T-cell (primary cell): Measurements from ENCODE around the gene DCBLD2. TPM values are rescaled to one million over a fixed set of nuclear protein-coding genes. Genes with fewer than 3 reads are reported as not detected.

Experiments used
- ATAC-seq, 4 experiments: fragments of 200-7000 bp in 3 of 4; fragments of 150-1000 bp in 1 of 4; cut with Tn5 transposase; replicated peaks in 1 of 4; 1 replicate in 3 of 4; 2 replicates in 1 of 4; pipeline ENCODE4 v1.10.0; 2021; ENCODE audit warnings: moderate library complexity in 3 of 4, mild to moderate bottlenecking in 2 of 4, moderate number of reproducible peaks in 1 of 4
- CTCF ChIA-PET, 2 donors: fragments of 300-600 bp; sonication (Branson Sonifier 250); formaldehyde crosslinking; loops; one replicate each; lab custom pipeline; 2022; ENCODE audit warnings: antibody characterized with exemption in 2 of 2; lab: Charles Lee
- POLR2A ChIA-PET, 2 donors: fragments of 300-600 bp; sonication (Branson Sonifier 250); formaldehyde crosslinking; loops; one replicate each; lab custom pipeline; 2022; ENCODE audit warnings: antibody characterized with exemption in 2 of 2; lab: Charles Lee
- DNase-seq, 35 experiments: peaks; one replicate each; pipeline versions ENCODE4 v3.0.0 to v3.0.0-alpha.2; 2013 to 2023
- H3K27ac ChIP-seq: one replicate; pipeline ENCODE4 v1.5.1; 2013; ENCODE audit warnings: low read length
- H3K27me3 ChIP-seq, 2 experiments: replicated peaks in 1 of 2; 1 replicate in 1 of 2; 2 replicates in 1 of 2; pipeline versions ENCODE4 v1.6.1 to v1.7.0; 2013; ENCODE audit warnings: low read length in 1 of 2, mixed read lengths in 1 of 2; ENCODE audit not compliant: control insufficient read depth in 2 of 2, insufficient read depth in 2 of 2; ENCODE audit errors: extremely low read depth in 1 of 2
- H3K36me3 ChIP-seq, 2 donors: 1 replicate in 1 of 2; 2 replicates in 1 of 2; pipeline versions ENCODE4 v1.6.1 to v1.7.0; 2013; ENCODE audit warnings: low read length in 1 of 2; ENCODE audit not compliant: control insufficient read depth in 2 of 2, insufficient read depth in 1 of 2; ENCODE audit errors: extremely low read depth in 1 of 2
- H3K4me1 ChIP-seq, 2 experiments: 1 replicate in 1 of 2; 2 replicates in 1 of 2; pipeline versions ENCODE4 v1.6.1 to v1.7.0; 2013; ENCODE audit warnings: low read length in 2 of 2, mixed read lengths in 1 of 2; ENCODE audit not compliant: insufficient read depth in 2 of 2, control insufficient read depth in 1 of 2; ENCODE audit errors: extremely low read depth in 1 of 2
- H3K4me3 ChIP-seq, 2 donors: 1 replicate in 1 of 2; 2 replicates in 1 of 2; pipeline versions ENCODE4 v1.5.1 to v1.7.0; 2013; ENCODE audit warnings: mild to moderate bottlenecking in 2 of 2, low read length in 1 of 2, moderate library complexity in 1 of 2; ENCODE audit not compliant: control insufficient read depth in 1 of 2; ENCODE audit errors: extremely low read depth in 1 of 2
- H3K9me3 ChIP-seq: 2 replicates; pipeline ENCODE4 v1.7.0; 2013
- H3K27ac Mint-ChIP-seq, 2 donors: one replicate each; pipeline ENCODE4 v1.8.0; 2020 to 2021; ENCODE audit warnings: mild to moderate bottlenecking in 2 of 2, mixed read lengths in 2 of 2
- H3K27me3 Mint-ChIP-seq, 2 donors: one replicate each; pipeline ENCODE4 v1.8.0; 2021 to 2022; ENCODE audit warnings: mixed read lengths in 2 of 2
- H3K36me3 Mint-ChIP-seq: one replicate; pipeline ENCODE4 v1.8.0; 2021; ENCODE audit warnings: mixed read lengths
- H3K4me1 Mint-ChIP-seq, 3 donors: one replicate each; pipeline ENCODE4 v1.8.0; 2020 to 2022; ENCODE audit warnings: mixed read lengths in 3 of 3, mild to moderate bottlenecking in 1 of 3
- H3K4me3 Mint-ChIP-seq, 3 donors: one replicate each; pipeline ENCODE4 v1.8.0; 2020 to 2022; ENCODE audit warnings: mild to moderate bottlenecking in 3 of 3, mixed read lengths in 3 of 3, moderate library complexity in 3 of 3
- H3K9me3 Mint-ChIP-seq, 3 donors: one replicate each; pipeline ENCODE4 v1.8.0; 2020 to 2022; ENCODE audit warnings: mixed read lengths in 3 of 3
- WGBS: methylation state at CpG from one replicate; pipeline ENCODE4 v1.1.5; 2013; ENCODE audit warnings: missing lambda C conversion rate; ENCODE audit not compliant: insufficient coverage; 5-methylcytosine and 5-hydroxymethylcytosine counted together
- total RNA-seq, 35 experiments: library from RNA in 6 of 35; stranded (reverse) in 6 of 35; fragments of 120-200 nt in 1 of 35; gene quantifications; one replicate each; pipeline versions ENCODE4 v1.2.1 to v1.2.4 and lab custom pipeline; 2013 to 2026

DCBLD2 gene
- total RNA-seq, 5 donors from 2014 or later (not counting 1 experiment from before 2014, with no cell fraction given), result 2.3 to 3.0 (median 2.8) TPM

DNA sequence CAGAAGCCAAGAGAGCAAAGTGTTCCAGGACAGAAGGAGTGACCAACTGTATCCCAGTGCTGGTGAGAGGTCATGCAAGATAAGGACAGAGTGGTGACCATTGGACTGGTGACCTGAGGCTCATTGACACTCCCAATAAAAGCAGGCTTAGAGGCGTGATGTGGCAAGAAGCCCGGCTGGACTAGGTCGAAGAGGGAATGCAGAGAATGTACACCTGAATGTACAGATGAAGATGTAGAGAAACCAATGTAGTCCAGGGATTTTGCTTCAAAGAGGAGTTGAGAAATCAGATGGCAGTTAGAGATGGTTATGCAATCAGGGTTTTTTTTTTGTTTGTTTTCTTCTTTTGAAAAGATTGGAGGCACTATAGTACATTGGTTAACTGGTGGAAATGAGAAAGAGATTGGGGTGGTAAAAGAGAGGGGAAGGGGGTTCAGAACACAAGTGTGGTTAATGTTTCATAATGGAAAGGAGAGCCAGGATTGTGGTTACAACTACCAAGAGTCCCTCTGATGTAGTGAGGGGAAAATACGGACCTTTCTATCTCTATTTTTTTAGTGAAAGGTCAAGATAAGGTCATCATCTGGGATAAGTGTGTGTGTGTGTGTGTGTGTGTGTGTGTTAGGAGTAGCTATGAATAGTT is 115.0 kb downstream of the DCBLD2 start:
- no peaks in the 10 kb centered on the region for H3K9me3 Mint-ChIP-seq

DNA sequence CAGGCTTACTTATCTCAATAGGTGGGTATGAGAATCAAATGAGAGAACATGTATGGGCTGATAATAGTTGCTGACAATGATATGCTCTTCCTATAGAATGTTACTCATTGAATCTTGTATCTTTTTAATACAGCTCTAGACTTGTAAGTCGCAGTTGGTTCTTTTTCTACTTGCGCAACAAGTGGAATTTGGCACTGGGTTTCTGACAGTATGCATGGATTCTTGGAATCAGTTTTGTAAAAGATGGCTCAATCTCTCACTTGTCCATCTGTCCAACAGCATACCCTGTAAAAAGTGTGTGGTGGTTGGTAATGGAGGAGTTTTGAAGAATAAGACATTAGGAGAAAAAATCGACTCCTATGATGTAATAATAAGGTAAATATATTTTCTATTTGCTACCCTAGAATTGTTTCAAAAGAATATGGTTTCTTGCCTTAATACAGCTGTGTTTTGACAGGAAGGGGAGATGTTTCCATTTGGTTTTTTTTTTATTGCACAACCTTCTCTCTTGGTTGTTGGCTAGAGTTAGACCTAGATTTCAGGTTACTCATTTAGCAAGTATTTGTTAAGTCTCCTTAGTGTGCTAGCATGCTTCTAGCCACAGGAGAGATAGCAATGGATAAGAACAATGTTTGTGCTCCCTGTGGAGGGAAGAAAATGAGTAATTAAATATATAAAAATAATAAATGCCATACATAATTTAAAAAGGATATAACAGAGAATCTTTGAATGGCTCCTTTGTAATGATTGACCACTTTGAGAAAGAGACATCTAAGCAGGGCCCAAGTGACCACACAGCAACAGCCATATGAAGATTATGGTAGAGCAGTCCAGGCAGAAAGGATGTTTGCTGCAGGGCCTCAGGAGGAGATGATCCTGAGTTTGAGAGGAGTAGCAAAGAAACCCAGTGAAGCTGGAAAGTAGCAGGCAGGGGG is 116.6 kb downstream of the DCBLD2 start:
- H3K36me3 Mint-ChIP-seq, result no peaks in the 10 kb centered on the region
- no peaks in the 10 kb centered on the region for H3K9me3 ChIP-seq
- no peak overlapping the region for H3K27ac Mint-ChIP-seq
- no peaks in the 10 kb centered on the region for H3K36me3 ChIP-seq
- no peaks in the 10 kb centered on the region for H3K4me1 Mint-ChIP-seq
- WGBS, result no CpG with 5 or more reads among the region's 3 CpGs
- DNase-seq (no peak), ATAC-seq (no peak)
- no peaks in the 10 kb centered on the region for H3K27me3 ChIP-seq
- H3K4me3 ChIP-seq, result no peak overlapping the region
- H3K27ac ChIP-seq, result no peak overlapping the region
- no peak overlapping the region for H3K4me3 Mint-ChIP-seq
- CTCF ChIA-PET, result no interaction called here
- no peaks in the 10 kb centered on the region for H3K9me3 Mint-ChIP-seq
- H3K4me1 ChIP-seq, result no peaks in the 10 kb centered on the region
- POLR2A ChIA-PET, result no interaction called here
- peaks cover 3 to 9% of the 10 kb centered on the region in 2 donors for H3K27me3 Mint-ChIP-seq

More for the DNA sequence above, 115.0 kb downstream of the DCBLD2 start:
- Histone ChIP-seq H3K27me3 (no peaks in the 10 kb centered on the region), H3K27ac (no peak overlapping the region), H3K36me3 (no peaks in the 10 kb centered on the region), H3K4me1 (no peaks in the 10 kb centered on the region), H3K4me3 (no peak overlapping the region), H3K9me3 (no peaks in the 10 kb centered on the region)
- 86% methylated on average over 3 of the region's 4 CpGs for WGBS
- Mint-ChIP-seq H3K36me3 (no peaks in the 10 kb centered on the region), H3K27ac (no peak overlapping the region), H3K27me3 (peaks cover 3 to 9% of the 10 kb centered on the region in 2 donors), H3K4me1 (no peaks in the 10 kb centered on the region), H3K4me3 (no peak overlapping the region)
- ATAC-seq, result no peak
- no peak for DNase-seq
- POLR2A ChIA-PET, result no interaction called here
- CTCF ChIA-PET, result no interaction called here

DNA sequence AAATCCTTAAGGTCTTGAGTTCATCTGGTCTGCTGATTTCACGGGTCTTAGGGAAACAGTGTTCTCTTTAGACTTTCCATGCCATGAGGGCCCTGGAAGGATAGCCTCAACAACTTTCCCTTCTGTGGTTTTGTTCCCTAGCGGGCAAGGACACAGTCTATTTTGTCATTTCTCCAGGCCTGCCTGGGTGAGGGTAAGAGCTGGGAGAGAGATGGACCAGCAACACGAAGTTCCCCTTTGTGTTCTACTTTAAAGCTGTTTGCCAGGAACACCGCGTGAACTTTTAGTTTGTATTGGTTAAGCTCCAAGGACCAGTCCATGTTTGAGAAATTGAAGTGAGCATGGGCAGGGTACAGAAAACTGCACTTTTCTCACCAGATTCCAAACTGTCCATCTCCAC is 117.5 kb downstream of the DCBLD2 start:
- H3K9me3 Mint-ChIP-seq, result no peaks in the 10 kb centered on the region

DNA sequence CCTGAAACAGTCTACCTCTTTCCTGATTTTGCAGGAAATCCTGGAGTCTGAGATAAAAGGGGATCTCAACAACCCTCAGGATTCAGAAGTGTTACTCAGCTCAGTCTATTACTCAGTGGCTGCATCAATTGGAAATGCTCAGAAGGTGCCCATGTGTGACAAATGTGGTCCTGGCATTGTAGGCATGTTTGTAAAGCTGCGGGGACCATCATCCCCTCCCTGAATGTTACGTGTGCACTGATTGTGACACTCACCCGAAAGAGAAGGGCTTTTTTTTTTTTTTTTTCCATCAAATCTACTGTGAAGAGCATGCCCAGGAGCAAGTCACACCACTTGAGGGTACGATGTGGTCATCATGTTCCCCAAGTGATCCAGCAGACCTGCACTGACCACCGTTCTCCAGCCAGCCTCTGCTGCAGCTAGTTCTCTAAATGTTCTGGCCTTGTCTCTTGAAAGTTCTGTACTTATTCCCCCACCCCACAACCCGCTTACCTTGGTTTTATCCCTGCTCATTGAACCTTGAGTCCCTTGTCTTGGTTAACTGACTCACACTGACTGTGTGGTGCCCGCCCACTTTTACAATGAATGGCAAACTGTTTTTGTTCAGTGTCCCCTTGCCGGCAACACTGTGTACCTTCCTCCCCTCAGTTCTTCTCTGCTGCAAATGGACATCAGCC is 118.5 kb downstream of the DCBLD2 start:
- no peak overlapping the region for H3K27ac ChIP-seq
- no peaks in the 10 kb centered on the region for H3K4me1 Mint-ChIP-seq
- no peaks in the 10 kb centered on the region for H3K36me3 Mint-ChIP-seq
- DNase-seq, result no peak
- H3K9me3 Mint-ChIP-seq, result no peaks in the 10 kb centered on the region
- H3K27me3 ChIP-seq, result no peaks in the 10 kb centered on the region
- no peaks in the 10 kb centered on the region for H3K9me3 ChIP-seq
- no peak overlapping the region for H3K4me3 ChIP-seq
- ATAC-seq, result no peak
- POLR2A ChIA-PET, result no interaction called here
- peaks cover 14 to 15% of the 10 kb centered on the region in 2 donors for H3K27me3 Mint-ChIP-seq
- H3K36me3 ChIP-seq, result no peaks in the 10 kb centered on the region
- no peak overlapping the region for H3K27ac Mint-ChIP-seq
- H3K4me1 ChIP-seq, result no peaks in the 10 kb centered on the region
- 87% methylated on average over 4 of the region's 8 CpGs for WGBS
- CTCF ChIA-PET, result no interaction called here
- H3K4me3 Mint-ChIP-seq, result no peak overlapping the region

More for the DNA sequence above, 117.5 kb downstream of the DCBLD2 start:
- Histone ChIP-seq H3K36me3 (no peaks in the 10 kb centered on the region), H3K4me1 (no peaks in the 10 kb centered on the region), H3K27me3 (no peaks in the 10 kb centered on the region), H3K27ac (no peak overlapping the region), H3K9me3 (no peaks in the 10 kb centered on the region), H3K4me3 (no peak overlapping the region)
- no peak overlapping the region for H3K4me3 Mint-ChIP-seq
- ATAC-seq (no peak), DNase-seq (no peak)
- POLR2A ChIA-PET, result no interaction called here
- CTCF ChIA-PET, result no interaction called here
- H3K27ac Mint-ChIP-seq, result no peak overlapping the region
- 75% methylated on average over 1 of the region's 5 CpGs for WGBS
- H3K27me3 Mint-ChIP-seq, result peaks cover 6 to 12% of the 10 kb centered on the region in 2 donors
- H3K36me3 Mint-ChIP-seq, result no peaks in the 10 kb centered on the region
- no peaks in the 10 kb centered on the region for H3K4me1 Mint-ChIP-seq

DNA sequence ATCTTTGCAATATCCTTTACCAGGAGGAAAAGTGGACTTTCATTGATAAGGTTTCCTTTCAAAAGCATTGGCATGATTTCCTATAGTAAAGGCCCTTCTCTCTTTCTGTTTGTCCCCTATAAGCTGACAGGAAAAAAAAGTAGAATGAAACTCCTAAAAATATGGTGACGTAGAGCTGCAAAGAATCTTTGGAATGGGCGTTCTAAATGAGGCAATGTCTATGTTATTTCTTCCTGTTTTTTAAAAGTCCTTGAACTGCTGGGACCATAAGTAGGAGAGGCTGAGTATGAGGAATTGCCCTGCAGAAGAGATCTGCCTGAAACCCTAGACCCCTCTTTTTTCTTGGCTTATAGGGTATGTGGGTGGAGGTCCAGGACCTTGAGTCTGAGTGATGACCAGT is 121.2 kb downstream of the DCBLD2 start:
- Mint-ChIP-seq H3K4me1 (no peaks in the 10 kb centered on the region), H3K9me3 (no peaks in the 10 kb centered on the region), H3K27me3 (peaks cover 15 to 19% of the 10 kb centered on the region in 2 donors), H3K4me3 (no peak overlapping the region), H3K27ac (no peak overlapping the region), H3K36me3 (no peaks in the 10 kb centered on the region)
- ATAC-seq, result no peak
- Histone ChIP-seq H3K27me3 (no peaks in the 10 kb centered on the region), H3K4me1 (no peaks in the 10 kb centered on the region), H3K36me3 (no peaks in the 10 kb centered on the region), H3K4me3 (no peak overlapping the region), H3K27ac (no peak overlapping the region), H3K9me3 (no peaks in the 10 kb centered on the region)
- WGBS, result no CpG with 5 or more reads among the region's 2 CpGs
- CTCF ChIA-PET, result no interaction called here
- DNase-seq, result no peak
- POLR2A ChIA-PET, result no interaction called here

DNA sequence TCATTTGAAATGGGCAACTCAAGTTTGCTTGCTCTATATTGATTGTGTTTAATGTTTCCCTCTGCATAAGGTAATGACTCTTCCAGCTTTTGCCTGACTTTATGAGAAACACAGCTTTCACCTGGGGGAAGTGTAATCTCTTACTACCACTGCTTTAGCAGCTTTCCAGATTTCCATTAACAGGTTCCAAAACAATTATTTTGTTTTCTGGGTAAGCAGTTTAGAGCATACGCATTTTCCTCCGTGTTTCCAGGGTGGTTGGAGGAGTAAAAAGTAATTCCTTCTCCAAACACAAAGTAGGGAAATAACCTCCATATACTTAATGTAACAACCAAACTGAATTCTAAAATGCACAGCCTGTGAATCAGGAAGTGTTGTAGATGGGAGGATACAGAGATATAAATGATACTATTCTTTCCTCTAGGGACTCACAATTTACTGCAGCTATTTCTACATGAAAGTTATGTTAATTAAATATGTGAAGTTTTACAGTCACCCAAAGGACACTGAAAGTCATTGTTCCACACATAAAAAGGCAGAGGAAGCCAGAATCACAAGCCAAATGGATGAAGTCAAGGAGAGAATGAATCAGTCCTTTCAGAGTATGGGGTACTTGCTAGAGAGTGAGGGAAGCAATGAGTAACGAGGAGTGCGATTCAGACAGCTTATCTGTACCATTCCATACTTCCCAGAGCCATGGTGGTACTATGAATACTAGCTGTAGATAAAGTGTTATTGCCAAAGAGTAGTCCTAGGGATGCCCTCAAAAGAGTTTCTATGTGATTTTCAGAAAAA is 121.8 kb downstream of the DCBLD2 start:
- DNase-seq (no peak), ATAC-seq (no peak)
- Mint-ChIP-seq H3K4me1 (no peaks in the 10 kb centered on the region), H3K27me3 (peaks cover 15 to 21% of the 10 kb centered on the region in 2 donors), H3K4me3 (no peak overlapping the region), H3K36me3 (no peaks in the 10 kb centered on the region), H3K27ac (no peak overlapping the region), H3K9me3 (no peaks in the 10 kb centered on the region)
- Histone ChIP-seq H3K4me3 (no peak overlapping the region), H3K36me3 (no peaks in the 10 kb centered on the region), H3K27me3 (no peaks in the 10 kb centered on the region), H3K27ac (no peak overlapping the region), H3K9me3 (no peaks in the 10 kb centered on the region), H3K4me1 (no peaks in the 10 kb centered on the region)
- no CpG with 5 or more reads among the region's 4 CpGs for WGBS
- ChIA-PET CTCF (no interaction called here), POLR2A (interaction anchor here in 1 of 2 donors (0.7 kb wide), 1 partner anchor 12 kb away, joined by 4 read pairs; no protein-coding TSS in a partner anchor)
